GM21390 (cell line): ENCODE data around the gene H2BK1.

Experiments
- ATAC-seq: cut with Tn5 transposase; IDR thresholded peaks from one replicate; pipeline ENCODE4 v1.9.1; 2021; ENCODE audit not compliant: unreplicated experiment

The H2BK1 gene

DNA sequence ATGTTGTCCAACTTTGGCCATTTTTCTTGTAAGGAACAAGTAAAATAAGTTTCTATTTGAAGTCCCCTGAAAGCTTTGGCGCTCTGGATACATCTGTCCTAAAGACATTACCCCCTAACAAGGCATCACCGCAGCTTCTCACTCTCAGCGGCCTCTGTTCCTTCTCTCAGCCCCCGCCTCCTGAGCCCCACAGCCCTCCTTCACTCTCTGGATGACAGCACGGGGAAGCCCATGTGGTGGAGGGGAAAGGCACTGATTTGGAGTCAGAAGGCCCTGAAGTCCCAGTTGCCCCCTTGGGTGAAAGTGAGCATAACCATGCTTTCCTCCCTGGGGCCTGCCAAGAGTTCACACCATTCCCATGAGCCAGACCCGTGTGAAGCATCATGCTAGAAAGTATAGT, 4.6 kb downstream of the H2BK1 start:
- ATAC-seq = no peak

DNA sequence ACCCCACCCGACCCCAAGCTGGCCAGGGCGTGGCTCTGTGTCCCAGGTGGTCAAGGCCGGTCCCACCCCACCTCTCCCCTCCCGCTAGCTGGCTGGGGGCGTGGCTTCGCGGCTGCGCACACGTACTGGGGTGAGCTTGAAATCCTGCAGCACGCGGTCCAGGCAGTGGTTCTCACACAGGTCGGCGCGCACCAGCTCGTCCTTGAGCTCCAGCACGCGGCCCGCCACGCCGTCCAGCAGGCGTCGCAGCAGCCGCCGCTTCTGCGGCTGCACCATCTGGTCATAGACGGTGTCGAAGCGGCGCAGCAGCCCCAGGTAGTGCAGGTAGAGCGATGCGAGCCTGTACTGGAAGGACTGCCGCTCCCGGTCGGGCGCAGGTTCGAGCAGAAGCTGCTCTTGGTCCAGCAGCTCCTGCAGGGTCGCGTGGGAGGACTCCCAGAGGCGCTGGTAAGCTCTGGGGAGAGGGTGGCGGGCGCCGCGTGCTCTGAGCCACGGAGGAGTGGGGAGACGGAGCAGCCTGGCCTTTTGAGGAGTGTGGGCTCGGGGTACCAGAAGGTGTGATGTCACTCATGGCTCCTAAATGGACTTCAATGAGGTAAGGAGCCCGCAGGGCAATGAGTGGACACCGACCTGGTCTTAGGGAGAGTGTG, 5.8 kb downstream of the H2BK1 start:
- ATAC-seq = no peak

DNA sequence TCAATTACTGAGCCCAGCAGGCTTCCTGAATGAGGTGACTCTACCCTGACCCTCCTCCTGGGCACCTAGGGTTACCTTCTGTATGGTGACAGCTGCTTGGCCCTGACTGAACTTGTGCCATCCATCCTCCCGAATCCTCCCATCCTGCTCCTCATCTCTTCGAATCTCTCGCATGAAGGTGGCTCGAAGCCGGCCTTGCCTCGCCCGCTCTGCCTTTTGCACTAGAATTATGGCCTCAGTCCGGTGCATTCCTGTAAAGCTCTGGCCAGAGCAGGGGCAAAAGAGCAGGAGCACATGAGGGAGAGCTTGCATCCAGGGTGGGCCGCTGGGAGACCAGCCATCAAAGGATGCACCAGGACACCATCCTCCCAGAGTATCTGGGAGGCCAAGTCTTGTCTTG, 7.5 kb downstream of the H2BK1 start:
- ATAC-seq = no peak

DNA sequence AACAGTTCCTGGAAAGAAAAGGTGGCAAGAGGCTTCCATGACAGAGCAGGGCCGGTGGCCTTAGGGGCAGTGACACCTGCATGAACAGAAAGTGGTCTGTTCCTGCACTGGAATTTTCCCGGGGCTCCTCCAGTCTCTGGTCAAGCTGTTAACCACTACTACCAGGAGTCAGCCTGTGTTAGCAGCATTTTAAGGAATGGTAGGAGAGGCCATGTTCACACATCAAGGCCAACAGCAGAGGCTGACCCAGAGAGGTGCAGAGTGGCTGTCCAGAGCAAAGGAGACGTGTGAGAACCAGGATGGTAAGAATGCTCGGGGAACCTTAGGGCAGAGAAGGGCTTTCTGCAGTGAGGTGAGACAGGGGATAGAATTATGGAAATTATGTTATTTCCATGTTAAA, 8.5 kb downstream of the H2BK1 start:
- ATAC-seq = no peak

DNA sequence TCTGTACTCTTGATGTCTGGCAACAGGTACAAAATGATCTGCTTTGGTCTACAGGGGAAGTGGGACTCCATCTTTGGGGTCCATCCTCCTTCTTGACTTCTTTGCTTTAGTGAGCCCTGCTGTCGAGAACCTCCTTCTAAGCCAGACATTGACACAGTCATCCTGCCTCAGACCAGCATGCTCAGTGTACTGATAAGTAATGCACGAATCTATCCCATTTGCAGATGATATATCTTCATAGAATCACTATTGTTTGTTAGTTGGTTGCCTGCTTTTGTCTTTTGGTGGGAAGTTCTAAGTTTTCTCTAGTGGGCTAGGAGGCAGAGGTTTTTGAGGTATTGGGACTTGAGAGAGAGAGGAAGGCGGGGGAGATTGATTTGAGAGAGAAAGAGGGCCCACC, 8.9 kb downstream of the H2BK1 start:
- ATAC-seq = no peak

DNA sequence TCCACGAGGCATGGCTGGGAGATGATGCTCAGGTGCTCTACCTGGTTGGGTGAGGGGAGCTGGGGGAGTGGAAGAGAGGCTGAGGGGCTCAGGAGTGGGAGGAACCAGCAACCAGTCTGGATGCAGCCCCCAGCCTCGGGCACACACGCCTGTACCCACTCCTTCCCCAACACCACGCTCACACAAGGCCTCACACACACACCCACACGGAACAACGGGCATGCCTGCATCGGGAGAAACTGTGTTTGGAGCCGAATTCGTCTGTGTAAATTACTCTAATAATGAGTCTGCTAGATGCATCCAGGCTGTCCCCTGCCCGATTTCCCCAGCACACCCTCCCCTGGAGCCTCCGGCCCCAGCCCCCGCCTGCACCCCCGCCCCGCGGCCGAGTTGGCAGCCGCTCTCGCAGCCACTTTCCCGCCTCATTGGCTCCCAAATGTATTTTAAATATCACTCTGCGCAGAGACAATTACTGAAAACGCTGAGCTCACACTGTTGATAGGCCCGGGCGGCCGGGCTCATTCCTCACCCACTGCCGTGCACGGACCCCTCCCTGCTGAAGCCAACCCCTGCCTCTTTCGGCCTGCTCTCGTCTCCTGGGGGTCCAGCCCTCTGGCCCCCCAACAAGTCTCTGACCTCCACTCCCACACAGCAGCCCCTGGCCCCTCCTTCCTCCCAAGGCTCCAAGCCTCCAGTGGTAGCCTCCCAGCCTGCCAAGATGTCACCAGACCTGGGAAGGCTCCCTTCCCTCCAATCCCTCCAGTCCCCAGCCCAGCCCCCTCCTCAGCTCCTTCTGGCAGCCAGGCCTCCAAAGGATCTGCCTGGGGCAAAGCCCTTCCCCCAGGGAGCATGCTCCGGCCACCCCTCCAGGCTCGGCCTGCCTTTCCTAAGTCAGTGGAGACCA, 11.1 kb downstream of the H2BK1 start:
- no peak for ATAC-seq

DNA sequence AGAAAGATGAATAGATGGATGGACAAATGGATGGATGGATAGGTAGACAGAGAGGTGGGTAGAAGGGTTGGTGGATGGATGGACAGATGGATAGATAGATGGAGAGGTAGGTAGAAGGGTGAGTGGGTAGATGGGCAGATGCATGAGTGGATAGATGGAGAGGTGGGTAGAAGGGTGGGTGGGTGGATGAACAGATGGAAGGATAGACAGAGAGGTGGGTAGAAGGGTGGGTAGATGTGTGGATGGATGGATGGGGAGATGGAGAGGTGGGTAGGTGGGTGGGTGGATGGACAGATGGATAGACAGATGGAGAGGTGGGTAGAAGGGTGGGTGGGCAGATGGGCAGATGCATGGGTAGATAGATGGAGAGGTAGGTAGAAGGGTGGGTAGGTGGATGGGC, 12.4 kb downstream of the H2BK1 start:
- no peak for ATAC-seq

DNA sequence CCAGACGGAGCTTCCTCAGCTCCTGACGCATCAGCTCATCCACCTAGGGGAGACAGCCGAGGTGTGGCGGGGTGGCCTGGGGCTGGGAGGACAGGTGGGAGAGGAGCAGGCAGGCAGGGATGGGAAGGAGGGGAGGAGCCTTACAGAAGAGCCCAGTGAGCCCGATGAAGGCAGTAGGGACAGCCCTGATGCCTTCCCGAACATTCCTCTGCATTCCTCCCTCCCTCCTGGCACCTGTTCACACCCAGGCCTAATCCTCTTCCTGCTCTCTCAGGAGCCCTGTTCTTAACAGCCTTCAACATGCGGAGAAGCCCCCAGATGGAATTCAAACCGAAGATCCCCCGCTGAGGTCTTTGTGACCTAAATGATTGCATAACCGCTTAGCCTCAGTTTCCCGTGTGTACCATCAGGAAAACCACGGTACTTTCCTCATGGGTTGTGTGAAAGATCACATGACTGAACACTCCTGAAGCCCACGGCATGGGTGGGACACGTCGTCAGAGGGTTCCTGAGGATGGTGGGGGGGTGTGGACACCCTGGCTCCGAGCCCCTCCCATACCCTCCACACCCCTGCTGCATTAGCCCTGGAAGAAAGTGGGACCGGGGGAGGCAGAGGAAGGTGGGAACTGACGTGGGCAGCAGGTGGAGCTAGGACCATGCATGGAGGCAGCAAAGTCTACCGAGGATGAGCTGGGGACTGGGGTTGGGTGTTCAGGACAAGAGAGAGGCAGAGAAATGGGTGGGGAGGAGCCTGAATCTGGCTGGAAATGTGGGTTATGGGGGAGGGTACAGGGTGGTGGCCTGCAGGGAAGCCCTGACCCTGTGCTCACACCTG, 14.5 kb downstream of the H2BK1 start:
- ATAC-seq = no peak

DNA sequence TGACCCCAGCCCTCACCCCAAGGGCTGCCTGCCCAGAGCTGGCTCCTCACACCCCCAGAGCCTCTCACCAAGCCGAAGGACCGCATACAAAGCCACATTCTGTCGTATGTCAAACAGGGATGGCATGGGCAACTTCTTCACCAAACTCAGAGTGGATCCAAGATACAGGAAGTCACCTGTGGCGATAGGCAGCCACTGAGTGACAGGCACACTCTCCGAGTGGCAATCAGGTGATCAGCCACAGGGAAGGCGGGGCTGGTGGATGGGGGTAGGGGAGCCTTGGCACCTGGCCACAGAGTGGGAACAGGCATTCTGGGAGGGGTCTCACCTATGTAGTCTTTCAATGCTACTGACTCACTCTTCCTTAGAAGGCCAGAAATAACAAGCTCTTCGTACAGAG, 16.1 kb downstream of the H2BK1 start:
- no peak for ATAC-seq

DNA sequence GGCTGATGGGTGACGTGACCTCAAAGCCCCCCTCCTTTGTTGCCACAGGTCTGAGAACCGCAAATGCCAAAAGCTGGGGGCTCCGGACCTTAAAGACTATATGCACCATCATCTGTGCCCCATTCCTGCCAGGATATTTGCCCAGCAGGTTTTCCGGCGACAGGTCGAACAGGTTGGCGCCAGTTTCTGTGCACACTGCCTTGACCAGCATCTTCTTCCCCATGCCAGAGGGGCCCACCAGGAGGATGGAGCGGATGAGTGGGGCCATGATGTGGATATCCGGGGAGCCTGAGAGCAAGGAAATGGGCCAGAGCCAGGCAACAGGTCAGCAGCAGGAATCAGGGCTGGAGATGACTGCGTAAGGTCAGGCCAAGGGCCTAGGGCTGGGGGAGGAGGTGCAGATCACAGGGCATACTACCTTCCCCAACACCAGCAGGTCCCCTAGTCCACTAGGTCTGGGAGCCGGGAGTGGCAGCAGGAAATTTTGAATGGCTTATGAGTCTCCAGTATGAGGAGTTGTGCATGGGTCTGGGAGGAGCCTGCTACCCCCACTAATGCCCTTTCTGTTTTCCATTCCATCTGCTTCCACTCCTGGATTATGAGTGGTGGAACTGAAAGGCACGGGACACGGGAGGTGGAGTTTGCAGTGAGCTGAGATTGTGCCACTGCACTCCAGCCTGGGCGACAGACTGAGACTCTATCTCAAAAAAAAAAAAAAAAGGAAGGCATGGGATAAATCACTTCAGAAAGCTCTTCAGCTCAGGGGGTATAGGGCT, 16.9 kb downstream of the H2BK1 start:
- ATAC-seq = no peak

DNA sequence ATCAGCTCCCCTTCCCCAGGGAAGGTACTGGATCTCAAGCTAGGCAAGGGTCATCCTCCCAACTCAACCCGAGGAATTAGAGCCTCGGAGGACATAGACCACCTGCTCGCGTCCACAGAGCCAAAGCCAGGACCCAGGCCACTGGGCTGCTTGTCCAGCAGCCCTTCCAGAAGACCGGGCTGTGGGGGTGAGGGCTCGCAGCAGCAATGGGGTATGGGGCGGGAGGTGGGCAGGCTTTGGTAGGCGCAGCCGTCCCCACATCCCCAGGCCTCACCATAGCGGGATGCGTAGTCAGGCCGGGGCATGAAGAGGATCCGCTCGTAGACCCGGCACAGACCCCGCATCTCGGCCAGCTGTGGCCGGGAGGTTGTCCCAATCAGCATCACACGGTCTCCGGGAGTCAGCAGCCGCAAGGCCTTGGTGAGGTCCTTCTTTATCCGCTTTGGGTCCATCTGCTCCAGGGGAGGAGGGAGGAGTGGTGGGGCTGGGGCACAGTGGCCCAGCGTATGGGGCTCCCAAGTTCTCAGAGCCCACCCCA, 18.2 kb downstream of the H2BK1 start:
- ATAC-seq = no peak

DNA sequence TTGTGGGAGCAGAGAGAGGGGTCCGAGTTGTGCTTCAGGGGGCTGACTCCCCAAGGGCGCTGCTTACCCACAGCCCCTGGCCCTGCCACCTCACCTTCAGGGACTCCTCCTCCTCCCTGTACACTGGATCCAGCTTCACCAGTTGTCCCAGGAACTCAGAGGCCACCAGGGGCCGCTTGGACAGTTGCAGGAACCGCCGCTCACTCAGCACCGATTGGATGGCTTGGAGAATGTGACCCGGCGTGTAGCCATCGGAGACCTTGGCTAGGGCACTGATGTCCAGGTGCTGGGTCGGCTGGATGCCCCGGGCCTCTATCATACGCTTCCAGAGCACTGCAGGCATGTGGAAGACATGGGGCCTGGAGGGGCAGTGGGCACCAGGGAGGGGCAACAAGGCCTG, 18.7 kb downstream of the H2BK1 start:
- ATAC-seq = no peak

DNA sequence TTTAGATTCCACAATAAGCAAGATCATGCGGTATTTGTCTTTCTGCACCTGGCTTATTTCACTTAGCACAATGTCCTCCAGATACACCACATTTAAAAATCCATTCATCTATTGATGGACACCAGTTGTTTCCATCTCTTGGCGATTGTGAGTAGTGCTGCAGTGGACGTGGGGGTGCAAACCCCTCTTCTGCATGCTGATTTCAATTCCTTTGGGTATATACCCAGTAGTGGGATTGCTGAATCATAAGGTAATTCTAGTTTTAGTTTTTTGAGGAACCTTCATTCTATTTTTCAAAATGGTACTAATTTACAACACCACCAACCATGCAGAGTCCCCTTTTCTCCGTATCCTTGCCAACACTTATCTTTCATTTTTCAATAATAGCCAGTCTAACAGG, 21.2 kb downstream of the H2BK1 start:
- ATAC-seq = no peak

DNA sequence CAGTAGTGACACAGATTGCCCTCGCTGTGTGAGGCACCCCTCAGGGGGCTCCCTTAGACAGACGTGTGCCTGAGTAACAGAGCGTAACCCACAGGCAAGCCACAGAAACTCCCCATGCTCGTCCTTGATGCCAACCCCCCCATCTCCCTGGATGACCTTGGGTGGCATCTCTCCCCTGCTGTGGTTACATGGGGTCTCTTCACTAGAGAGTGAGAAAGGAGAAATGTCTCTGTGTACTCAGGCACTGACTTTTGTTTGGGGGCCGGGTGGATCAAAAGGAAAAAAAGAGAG, 22.1 kb downstream of the H2BK1 start:
- no peak for ATAC-seq

DNA sequence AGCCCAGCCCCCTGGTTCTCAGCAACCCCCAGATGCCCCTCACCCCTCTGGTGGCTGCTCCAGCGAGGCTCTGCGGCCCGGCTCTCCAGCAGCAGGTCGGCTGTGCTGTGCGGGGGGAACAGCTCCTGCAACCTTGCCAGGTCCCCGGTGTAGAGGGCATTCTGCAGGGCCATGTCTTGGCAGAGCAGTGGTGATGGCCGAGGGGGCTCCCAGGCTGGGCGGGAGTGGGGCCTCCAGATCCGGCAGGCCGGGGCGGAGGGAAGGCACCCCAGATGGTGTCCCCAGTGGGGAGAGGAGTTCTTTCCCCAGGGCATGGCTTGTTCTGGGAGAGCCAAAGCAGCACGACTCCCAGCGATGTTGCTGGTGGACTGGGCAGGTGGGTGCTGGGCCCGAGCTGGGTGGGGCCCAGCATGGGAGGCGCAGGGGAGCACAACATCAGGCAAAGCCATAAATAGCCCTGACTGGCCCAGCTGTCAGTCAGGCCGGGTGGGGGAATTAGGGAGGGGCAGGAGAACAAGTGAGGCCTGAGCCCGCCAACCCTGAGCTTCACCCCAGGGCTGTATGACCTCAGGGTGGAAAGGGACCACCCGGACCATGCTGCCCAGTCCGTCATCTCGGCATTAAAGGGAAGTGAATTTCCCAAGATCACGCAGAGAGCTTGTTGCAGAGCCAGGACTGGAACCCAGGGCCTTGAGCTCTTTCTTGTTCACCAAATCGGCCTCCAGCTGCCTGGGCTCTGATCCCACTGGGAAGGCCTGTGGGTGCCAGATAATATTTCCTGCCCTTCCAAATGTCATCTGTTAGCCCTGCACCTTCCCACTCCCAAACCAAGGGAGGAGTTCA, 22.7 kb downstream of the H2BK1 start:
- ATAC-seq = no peak

DNA sequence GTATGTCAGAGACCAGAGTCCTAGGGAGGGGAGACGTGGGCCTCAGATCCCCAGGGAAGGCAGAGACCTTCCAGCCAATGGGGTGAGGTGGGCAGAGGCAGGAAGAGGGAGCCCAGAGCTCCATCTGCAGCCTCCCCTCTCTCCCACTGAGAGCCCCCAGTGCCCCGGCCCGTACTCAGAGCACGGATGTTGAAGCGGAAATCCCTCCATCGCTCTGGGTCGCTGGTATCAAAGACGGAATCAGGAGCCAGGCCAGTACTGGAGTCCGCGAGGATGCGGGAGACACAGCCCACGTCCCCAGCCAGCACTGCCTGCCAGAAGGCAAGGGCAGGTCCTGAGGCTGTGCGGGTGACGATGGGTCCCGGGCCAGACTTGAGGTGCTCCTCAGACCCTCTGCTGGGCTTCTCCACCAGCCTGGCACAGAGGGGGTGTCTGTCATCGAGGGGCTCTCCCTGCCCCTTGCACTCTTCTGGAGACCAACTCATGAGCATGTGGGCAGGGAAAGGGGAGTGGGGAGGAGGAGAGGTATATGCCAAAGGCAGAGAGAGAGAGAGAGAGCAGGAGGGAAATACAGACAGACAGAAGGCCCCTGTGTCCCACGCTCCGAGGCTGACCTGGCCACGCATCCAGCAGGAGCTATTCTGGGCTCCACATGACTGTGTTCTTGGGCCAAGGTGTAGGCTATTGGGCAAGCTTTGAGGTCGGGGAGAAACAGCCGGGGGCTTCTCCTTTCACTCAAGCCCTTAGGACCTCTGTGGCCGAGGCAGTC, 23.5 kb downstream of the H2BK1 start, which contains the start of gene ASB10:
Gene ASB10 (minus strand): TSS at position 611 of the 769 bp plus-strand sequence. CDS start 120 bp downstream, at position 491.
- no peak for ATAC-seq

DNA sequence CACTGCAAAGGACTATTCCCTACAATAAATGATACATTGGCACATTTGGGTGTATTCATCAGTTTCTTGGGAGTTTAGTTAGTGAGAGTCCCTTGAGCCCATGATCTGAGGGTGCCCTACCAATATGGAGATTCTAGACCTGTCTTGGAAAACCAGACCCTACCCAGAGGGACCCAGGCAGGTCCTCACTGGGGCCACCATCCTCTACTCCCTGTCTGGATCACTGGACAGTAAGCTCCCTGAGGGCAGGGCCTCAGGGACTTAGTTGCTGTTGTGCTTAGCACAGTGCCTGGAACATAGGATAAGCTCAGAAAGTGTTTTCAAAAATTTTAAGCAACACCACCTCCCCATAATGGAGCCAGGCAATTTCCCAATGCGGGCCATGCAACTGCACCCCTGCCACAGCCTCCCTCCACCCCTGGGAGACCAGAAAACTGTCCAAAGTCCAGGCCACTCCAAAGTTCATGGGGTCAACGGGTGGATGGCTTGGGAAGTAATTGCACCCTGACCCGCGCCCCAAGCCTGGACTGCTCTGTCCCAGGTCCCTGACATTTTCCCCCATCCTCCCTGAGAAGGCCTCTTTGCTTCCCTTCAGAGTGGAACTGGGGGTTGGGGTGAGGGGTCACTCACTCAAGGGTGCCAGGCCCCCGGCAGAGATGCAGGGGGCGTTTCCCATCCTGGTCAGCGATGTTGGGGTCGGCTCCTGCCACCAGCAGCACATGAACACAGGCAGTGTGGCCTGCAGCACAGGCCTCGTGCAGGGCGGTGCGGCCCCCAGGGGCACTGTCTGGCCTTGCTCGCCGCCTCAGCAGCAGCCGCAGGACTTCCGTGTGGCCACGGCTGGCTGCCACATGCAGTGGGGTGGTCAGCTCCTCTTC, 24.3 kb downstream of the H2BK1 start:
- no peak for ATAC-seq

DNA sequence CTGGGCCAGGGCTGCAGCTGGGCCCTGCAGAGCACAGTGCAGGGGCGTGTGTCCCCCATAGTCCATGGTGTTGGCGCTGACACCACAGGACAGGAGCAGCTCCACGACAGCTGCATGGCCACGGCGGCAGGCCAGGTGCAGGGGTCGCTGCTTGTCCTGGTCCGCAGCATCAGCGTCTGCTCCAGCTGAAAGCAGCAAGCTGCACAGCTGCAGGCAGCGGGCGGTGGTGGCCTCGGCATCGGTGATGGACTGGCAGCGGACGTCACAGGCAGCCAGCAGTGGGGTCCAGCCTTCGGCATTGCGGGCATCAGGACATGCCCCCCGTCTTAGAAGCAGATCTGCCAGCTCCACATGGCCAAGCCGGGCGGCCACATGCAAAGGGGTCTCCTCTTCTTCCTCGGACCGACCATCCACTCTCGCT, 29.3 kb downstream of the H2BK1 start:
- ATAC-seq = no peak
